Fibroblast of villous mesenchyme (primary cell): ENCODE data around the gene LATS1. TPM values are rescaled to one million over a fixed set of nuclear protein-coding genes. Genes with fewer than 3 reads are reported as not detected.

ENCODE experiments used
- DNase-seq: peaks from one replicate; pipeline ENCODE4 v3.0.0-alpha.2; 2010; ENCODE audit warnings: low read depth
- H3K4me3 ChIP-seq: 2 replicates; pipeline ENCODE4 v1.5.1; 2011; ENCODE audit warnings: low read depth, mild to moderate bottlenecking, low read length
- total RNA-seq: library from RNA; depleted of rRNA; stranded (reverse); fragments of >200 nt; gene quantifications from 2 replicates; pipeline ENCODE4 v1.2.3, GENCODE V29; 2012
- TF ChIP-seq, protein P1 (sequence below): IDR thresholded peaks from 2 replicates; pipeline ENCODE4 v1.5.1; 2012; ENCODE audit warnings: low read depth, mild to moderate bottlenecking, low read length; ENCODE audit not compliant: insufficient read depth

LATS1 gene
- total RNA-seq, 1 donor: 25.9 TPM

DNA sequence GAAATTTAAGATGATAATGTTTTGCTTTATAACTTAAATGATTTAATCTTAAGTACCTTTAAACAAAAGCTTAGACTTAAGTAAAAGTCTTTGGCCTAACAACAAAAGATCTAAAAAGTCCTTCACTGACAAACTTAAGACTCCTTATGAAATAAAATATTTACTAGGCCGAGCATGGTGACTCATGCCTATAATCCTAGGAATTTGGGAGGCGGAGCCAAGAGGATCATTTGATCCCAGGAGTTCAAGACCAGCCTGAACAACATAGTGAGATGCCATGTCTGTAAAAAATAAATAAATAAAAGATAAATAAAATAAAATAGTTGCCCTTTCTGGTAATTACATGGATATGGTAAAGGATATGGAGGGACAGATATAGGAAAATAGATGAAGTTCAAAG is 81.8 kb downstream of the LATS1 start:
- DNase-seq: peak; percentile 62
- TF ChIP-seq, protein P1, sequence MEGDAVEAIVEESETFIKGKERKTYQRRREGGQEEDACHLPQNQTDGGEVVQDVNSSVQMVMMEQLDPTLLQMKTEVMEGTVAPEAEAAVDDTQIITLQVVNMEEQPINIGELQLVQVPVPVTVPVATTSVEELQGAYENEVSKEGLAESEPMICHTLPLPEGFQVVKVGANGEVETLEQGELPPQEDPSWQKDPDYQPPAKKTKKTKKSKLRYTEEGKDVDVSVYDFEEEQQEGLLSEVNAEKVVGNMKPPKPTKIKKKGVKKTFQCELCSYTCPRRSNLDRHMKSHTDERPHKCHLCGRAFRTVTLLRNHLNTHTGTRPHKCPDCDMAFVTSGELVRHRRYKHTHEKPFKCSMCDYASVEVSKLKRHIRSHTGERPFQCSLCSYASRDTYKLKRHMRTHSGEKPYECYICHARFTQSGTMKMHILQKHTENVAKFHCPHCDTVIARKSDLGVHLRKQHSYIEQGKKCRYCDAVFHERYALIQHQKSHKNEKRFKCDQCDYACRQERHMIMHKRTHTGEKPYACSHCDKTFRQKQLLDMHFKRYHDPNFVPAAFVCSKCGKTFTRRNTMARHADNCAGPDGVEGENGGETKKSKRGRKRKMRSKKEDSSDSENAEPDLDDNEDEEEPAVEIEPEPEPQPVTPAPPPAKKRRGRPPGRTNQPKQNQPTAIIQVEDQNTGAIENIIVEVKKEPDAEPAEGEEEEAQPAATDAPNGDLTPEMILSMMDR: no peak
- H3K4me3 ChIP-seq: no peak overlapping the region

DNA sequence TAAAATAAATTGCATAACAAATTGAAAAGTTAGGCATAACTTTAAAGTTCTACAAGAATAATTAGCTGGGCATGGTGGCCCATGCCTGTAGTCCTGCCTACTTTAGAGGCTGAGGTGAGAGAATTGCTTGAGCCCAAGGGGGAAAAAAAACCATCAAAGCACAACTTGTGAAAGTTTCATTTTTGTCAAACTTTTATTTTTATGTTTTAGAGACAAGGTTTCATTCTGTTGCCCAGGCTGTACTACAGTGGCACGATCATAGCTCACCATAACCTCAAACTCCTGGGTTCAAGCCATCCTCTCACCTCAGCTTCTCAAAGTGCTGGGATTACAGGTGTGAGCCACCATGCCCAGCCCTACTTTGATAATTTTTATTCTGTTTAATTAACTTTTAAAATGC is 83.6 kb downstream of the LATS1 start:
- TF ChIP-seq, protein P1: no peak
- no peak overlapping the region for H3K4me3 ChIP-seq
- no peak for DNase-seq

DNA sequence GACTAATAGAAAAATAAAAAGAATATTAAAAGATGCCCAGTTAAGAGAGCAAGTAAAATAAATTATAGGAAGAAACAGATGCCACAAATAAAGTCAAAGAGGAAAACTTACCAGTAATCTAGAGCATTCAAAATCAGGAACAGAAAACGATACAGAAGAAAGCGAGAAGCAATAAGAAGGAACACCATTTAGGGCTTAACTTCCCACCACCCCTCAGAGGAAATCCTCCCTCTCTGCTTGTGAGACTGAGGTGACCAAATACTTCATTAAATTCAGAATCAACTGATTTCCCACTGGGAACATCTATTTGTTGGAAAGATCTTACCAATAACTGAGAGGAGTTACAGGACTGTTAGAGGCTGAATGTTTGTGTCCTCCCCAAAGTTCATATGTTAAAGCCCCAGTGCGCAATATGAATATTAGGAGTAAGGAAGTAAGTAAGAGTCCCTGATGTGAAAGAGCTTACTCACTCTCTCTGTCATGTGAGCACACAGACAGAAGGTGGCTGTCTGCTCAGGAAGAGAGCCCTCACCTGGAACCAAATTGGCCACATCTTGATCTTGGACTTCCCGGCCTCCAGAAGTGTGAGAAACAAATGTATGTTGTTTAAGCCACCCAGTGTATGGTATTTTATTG is 88.9 kb downstream of the LATS1 start:
- DNase-seq: no peak
- TF ChIP-seq, protein P1: no peak

DNA sequence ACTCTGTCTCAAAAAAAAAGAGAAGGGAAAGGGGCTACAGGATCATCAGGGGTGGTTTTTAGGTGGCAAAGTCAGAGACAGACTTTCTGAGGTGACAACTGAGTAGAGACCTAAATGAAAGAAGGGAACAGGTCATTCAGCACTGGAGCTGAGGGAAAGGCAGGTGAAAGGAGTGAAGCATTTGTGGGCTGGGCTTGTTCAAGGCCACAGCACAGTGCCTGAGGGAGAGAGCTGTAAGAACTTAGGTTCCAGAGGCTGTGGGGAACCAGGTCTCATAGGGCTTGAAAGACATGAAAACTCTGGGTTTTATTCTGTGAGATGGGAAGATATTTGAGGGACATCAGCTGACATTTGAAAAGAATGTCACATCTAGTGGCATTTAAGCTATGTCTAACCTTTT is 90.2 kb downstream of the LATS1 start:
- TF ChIP-seq, protein P1: no peak
- H3K4me3 ChIP-seq: no peak overlapping the region
- DNase-seq: no peak

More for the DNA sequence above, 88.9 kb downstream of the LATS1 start:
- H3K4me3 ChIP-seq: no peak overlapping the region

DNA sequence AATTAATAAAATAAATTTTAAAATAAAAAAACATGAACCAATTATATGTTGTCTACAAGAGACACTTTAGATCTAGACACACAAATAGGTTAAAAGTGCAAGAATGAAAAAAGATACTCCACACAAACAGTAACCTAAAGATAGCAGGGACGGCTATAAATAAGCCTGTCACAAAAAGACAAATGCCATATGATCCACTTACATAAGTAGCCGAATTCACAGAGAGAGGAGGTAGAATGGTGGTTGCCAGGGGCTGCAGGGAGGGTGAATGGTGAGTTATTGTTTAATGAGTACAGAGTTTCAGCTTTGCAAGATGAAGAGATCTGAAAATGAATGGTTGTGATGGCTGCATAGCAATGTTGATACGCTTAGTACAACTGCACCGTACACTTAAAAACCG is 102.1 kb downstream of the LATS1 start:
- TF ChIP-seq, protein P1: no peak

DNA sequence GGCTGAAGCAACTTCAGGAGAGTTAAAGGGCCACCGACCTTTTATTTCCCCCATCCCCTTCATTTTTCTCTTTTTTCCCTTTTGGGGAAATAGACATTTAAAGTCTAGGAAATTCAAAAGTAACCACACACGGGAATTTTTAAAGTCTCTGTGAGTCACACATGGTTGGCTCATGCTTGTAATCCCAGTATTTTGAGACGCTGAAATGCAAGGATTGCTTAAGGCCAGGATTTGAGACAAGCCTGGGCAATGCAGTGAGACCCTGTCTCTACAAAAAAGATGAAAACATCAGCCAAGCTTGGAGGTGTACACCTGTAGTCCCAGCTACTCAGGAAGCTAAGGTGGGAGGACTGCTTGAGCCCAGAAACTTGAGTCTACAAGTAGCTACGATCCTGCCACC is 103.6 kb downstream of the LATS1 start:
- no peak overlapping the region for H3K4me3 ChIP-seq
- DNase-seq: peak; percentile 28
- TF ChIP-seq, protein P1: no peak

More for the DNA sequence above, 102.1 kb downstream of the LATS1 start:
- H3K4me3 ChIP-seq: no peak overlapping the region
- no peak for DNase-seq
